GM18499 (cell line): Measurements from ENCODE around the gene SCARF2.
"Not testable (repeated sequence)": the region's sequence is repeated elsewhere in the genome, so short reads cannot be mapped to it uniquely, and the experiment has no call there.

Experiments
- ATAC-seq: cut with Tn5 transposase; IDR thresholded peaks from one replicate; pipeline ENCODE4 v1.9.1; 2021; ENCODE audit warnings: moderate number of reproducible peaks; ENCODE audit not compliant: insufficient read depth, unreplicated experiment

The SCARF2 gene

DNA sequence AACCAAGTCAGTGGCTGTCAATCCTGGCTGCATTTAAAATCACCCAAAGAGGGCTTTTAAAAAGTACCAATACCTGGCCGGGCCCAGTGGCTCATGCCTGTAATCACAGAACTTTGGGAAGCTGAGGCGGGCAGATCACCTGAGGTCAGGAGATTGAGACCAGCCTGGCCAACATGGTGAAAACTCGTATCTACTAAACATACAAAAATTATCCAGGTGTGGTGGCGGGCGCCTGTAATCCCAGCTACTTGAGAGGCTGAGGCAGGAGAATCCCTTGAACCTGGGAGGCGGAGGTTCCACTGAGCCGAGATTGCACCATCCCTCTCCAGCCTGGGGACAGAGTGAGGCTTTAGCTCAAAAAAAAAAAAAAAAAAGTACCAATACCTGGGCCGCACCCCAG is 61.3 kb downstream of the SCARF2 start:
- ATAC-seq = not testable (repeated sequence)
